Measurements from ENCODE around the gene MRLN.
"Not testable (repeated sequence)": the region's sequence is repeated elsewhere in the genome, so short reads cannot be mapped to it uniquely, and the experiment has no call there.

The MRLN gene

DNA sequence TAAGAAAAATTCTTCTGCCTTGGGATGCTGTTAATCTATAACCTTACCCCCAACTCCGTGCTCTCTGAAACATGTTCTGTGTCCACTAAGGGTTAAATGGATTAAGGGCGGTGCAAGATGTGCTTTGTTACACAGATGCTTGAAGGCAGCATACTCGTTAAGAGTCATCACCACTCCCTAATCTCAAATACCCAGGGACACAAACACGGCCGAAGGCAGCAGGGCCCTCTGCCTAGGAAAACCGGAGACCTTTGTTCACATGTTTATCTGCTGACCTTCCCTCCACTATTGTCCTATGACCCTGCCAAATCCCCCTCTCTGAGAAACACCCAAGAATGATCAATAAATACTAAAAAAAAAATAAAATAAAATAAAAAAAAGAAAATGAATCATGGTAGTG lies 8.5 kb downstream of the MRLN start:
- DNase-seq: not testable (repeated sequence)

- not testable (repeated sequence) for DNase-seq
Observed at GRCh38 chr10:59744156-59744555, 9.1 kb downstream of the MRLN start.

DNA sequence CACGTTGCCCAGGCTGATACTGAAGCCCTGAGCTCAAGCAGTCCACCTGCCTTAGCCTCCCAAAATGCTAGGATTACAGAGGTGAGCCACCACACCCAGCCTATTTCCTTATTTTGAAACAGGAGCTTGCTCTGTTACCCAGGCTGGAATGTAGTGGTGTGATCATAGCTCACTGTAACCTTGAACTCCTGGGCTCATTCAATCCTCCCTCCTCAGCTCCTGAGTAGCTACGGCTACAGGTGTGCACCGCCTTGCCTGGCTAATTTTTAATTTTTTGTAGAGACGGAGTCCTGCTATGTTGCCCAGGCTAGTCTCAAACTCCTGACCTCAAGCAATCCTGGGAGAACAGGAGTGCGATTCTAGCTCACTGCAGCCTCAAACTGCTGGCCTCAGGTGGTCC lies 11.7 kb downstream of the MRLN start:
- no peak for DNase-seq

GRCh38 chr10:59741048-59741447 lies 12.2 kb downstream of the MRLN start:
- no peak for DNase-seq

- DNase-seq: no peak
Observed at GRCh38 chr10:59736749-59737148, 16.5 kb downstream of the MRLN start.

- DNase-seq: no peak
Observed at GRCh38 chr10:59735296-59735695, 18.0 kb downstream of the MRLN start.

DNA sequence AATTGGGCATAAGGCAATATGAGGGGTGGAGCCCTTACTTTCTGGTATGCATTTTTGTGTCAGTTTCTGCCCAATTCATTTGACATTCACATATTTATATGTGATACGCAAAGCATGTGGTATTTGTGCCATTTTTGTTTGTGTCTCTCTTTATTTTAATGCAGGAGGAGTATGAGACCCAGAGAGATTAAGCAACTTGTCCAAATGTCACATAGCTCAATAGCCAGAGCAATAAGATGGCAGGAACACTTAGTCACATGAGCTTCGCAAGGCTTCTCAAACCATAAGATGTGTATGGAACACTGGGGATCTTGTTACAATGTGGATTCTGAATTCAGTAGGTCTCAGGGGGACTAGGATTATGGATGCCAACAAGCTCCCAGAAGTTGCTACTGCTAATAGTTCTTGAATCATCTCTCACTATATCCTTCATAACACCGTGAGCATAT lies 19.2 kb downstream of the MRLN start:
- no peak for DNase-seq

- DNase-seq: not testable (repeated sequence)
Observed at GRCh38 chr10:59733321-59734013, 19.8 kb downstream of the MRLN start.

- not testable (repeated sequence) for DNase-seq
Observed at GRCh38 chr10:59732849-59733248, 20.4 kb downstream of the MRLN start.

DNA sequence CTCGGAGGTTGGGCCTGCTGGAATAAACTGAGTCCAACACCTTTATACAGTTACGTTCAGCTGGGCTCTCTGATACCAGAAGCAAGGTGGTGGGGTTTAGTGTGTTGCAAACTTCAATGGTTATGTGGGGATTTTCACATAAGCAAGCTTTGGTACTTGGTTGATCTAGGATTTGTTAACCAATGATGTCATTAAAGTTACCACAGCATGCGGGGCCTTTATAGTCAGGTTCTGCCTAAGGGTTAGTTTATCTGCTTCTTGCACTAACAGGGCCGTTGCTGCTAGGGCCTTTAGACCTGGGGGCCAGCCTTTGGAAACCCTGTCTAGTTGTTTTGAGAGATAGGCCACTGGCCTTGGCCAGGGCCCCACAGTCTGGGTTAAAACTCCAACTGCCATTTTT lies 24.1 kb downstream of the MRLN start:
- not testable (repeated sequence) for DNase-seq

- no peak for DNase-seq
Observed at GRCh38 chr10:59724098-59724938, 28.9 kb downstream of the MRLN start.

GRCh38 chr10:59720377-59720776 lies 32.9 kb downstream of the MRLN start:
- DNase-seq: no peak

- DNase-seq: no peak
Observed at GRCh38 chr10:59719374-59719773, 33.9 kb downstream of the MRLN start.

GRCh38 chr10:59718257-59718656 lies 35.0 kb downstream of the MRLN start:
- DNase-seq: no peak

DNA sequence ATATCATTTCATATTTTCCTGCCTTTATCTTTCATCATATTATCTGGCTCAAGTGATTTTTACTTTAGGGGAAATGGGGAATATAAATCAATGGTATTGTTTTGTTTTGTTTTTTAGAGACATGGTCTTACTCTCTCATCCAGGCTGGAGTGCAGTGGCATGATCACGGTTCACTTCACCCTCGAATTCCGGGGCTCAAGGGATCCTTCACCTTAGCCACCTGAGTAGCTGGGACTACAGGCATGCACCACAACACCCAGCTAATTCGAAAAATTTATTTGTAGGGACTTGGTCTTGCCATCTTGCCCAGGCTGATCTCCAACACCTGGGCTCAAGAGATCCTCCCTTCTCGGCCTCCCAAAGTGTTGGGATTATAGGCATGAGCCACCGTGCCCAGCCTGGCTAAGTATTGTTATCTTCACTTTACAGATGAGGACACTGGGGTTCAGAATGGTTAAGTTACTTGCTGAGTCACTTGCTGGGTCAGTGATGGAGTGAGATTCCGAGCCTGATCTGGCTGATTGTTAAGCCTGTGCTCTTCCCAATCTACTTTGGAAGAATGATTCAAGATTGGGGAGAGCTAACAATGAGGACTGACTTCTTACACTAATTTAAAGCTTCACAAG lies 39.9 kb downstream of the MRLN start:
- DNase-seq: no peak

DNA sequence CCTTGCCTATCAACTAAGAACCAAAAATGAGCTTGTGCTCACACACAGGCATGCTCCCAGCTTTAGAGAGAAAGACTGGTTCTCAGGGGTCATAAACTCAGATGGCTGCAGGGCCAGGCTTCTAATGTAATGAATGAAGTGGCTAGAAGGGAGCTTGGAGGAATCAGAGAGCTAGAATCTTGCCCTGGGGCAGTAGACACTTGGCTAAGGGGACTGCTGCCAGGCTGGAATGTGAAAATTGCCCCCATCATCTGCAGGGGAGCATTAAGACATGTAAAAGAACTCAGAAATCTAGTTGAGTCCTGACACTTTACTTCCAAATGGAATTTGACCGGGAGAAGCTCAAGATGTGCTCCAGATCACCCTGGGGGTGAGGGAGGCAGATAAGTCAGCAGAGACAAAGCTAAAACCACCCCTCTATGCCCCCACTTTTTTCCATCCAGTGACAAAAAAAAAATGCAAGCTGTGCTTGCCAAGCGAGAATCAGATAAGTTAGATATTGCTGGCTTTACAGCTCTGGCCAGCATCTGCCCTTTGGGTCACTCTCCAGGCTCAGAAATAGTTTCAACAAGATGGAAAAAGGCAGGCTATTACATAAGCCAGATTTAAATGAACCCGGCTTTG lies 41.3 kb downstream of the MRLN start:
- no peak for DNase-seq

- DNase-seq: peak; percentile 40
Observed at GRCh38 chr10:59709395-59710125, 43.7 kb downstream of the MRLN start, which contains the start of gene SLC16A9. Gene SLC16A9, minus strand, starts transcription at chr10:59709850. Its CDS starts 25,559 bp downstream, at chr10:59684291.

DNA sequence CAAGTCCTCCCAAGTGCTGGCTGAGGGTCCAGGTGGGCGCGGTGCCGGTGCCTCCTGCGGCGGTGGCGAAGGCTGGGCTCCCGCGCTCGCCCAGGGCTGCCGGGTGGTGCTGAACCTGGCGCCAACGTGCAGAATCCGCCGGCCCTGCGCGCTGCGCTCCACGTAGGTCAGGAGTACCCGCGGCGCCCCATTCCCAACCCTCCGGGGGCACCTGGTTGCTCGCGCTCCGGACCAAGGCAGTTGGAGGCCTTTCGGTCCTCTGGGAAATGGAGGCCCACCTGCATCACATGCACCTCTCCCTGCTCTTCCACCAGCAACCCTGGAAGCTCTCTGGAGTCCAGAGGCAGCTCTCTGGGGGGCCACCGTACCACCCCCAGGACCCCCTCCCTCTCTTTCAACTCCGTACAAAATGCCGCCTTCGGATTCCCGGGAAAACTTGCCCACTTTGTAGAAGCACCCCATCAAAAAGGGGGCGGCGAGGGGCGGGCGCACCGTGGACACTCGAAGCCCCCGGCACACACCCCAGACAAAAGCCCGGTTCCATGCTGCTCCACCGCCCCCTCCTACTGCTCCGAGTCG lies 44.4 kb downstream of the MRLN start:
- no peak for DNase-seq

DNA sequence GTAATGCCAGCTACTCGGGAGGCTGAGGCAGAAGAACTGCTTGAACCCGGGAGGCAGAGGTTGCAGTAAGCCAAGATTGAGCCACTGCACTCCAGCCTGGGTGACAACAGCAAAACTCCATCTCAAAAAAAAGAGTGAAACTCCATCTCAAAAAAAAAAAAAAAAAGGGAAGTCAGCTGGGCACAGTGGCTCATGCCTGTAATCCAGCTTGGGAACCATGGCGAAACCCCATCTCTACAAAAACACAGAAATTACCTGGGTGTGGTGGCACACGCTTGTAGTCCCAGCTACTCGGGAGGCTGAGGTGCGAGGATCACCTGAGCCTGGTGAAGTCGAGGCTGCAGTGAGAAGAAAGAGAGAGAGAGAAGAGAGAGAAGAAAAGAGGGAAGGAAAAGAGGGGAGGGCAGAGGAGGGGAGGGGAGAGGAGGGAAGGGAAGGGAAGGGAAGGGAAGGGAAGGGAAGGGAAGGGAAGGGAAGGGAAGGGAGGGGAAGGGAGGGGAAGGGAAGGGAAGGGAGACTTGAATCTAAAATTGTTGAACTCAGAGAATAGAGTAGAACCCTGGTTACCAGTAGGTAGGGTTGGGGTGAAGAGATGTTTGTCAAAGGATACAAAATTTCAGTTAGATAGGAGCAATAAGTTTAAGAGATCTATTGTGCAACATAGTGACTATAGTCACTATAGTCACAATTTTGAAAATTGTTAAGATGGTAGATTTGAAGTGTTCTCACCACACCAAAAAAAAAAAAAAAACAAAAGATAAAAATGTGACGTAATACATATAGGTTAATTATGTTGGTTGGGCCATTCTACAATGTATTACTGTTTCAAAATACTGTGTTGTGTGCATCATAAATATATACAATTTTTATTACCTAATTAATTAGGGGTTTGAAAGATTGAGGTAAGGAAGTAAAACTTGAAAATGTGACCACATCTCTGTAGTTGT lies 46.1 kb downstream of the MRLN start:
- no peak for DNase-seq

GRCh38 chr10:59705931-59706330 lies 47.3 kb downstream of the MRLN start:
- DNase-seq: no peak

DNA sequence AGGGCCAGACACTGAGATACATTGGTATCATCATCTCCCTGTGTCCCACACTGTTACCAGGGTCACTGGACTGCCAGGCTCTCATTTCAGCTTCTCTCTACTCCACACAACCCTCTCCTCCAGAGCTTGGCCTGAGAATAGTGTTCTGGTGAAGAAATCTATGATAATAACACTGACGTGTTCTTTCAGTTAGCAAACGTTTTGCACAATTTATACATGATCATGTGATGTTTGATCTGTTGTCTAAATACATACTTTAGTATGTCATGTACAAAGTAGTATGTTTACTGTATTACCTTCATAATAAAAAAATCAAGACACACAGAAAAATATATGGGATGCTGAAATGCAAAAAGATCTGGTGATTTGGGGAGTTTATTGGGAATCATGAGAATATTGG lies 48.6 kb downstream of the MRLN start:
- DNase-seq: no peak
